VCaP (cell line): Measurements from ENCODE around the gene PKP4.

Source experiments
- H3K27ac ChIP-seq: fragments of 450-650 bp; 2 replicates; pipeline ENCODE4 v1.5.1; 2017
- TF ChIP-seq, protein P1 (sequence below): fragments of 450-650 bp; conservative IDR thresholded peaks from 2 replicates; pipeline ENCODE4 v1.5.1; 2017; ENCODE audit warnings: mild to moderate bottlenecking, moderate library complexity

The PKP4 gene

DNA sequence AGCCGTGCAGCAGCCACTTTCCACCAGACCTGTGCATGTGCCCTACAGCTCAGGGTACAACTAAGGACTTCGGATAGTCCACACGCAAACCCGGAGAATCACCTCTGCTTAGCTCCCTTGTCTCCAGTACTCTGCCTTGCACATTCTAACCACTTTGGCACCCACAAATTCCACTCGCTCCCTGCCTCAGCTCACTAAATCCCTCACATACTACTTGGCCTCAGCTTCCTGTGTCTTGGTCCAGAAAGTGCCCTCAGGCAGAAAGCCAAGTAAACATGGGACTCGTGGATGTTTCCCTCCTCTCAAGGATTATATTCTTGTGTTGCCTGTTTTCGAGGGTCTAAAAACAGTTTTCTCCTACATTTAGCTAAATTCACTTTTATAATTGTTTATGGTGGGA is 180.6 kb downstream of the PKP4 start:
- TF ChIP-seq, protein P1, sequence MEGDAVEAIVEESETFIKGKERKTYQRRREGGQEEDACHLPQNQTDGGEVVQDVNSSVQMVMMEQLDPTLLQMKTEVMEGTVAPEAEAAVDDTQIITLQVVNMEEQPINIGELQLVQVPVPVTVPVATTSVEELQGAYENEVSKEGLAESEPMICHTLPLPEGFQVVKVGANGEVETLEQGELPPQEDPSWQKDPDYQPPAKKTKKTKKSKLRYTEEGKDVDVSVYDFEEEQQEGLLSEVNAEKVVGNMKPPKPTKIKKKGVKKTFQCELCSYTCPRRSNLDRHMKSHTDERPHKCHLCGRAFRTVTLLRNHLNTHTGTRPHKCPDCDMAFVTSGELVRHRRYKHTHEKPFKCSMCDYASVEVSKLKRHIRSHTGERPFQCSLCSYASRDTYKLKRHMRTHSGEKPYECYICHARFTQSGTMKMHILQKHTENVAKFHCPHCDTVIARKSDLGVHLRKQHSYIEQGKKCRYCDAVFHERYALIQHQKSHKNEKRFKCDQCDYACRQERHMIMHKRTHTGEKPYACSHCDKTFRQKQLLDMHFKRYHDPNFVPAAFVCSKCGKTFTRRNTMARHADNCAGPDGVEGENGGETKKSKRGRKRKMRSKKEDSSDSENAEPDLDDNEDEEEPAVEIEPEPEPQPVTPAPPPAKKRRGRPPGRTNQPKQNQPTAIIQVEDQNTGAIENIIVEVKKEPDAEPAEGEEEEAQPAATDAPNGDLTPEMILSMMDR, result no peak
- H3K27ac ChIP-seq, result no peak overlapping the region

DNA sequence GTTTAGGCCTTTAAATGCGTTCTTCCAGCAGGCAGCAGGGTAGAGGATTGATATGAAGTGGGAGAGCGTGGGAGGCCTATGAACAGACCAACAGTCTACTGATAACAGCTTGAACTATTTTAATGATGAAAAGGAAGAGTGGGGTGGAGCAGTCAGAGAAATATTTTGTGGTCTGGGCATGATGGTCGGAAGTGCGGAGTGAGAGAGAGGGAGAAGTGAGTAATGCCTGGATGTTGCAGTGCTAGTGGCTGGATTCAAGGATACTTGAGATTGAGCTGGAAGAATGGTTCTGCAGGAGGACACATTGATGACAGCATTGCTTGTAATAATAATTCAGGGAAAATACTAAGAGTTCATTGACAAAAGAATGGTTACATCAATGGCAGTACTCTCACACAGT is 187.4 kb downstream of the PKP4 start:
- H3K27ac ChIP-seq, result no peak overlapping the region
- TF ChIP-seq, protein P1, result no peak

DNA sequence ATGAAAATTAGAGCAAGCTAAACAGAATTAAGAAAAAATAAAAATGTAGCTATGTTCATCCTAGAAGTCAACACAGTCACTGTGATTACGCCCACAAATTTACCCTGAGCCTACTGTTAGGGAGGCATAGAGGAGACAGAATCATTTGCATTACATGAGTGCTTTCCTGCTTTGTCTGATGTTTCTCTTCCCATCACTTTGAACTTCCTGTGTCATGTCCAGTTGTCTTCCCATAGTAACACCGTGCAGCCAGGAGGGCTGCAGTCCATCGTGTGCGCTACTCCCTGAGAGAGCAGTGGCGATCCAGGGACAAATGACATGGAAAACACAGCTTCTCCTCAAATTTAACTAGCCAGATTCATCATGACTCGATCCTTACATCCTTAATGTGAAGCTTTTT is 188.5 kb downstream of the PKP4 start:
- no peak overlapping the region for H3K27ac ChIP-seq
- TF ChIP-seq, protein P1, result no peak

DNA sequence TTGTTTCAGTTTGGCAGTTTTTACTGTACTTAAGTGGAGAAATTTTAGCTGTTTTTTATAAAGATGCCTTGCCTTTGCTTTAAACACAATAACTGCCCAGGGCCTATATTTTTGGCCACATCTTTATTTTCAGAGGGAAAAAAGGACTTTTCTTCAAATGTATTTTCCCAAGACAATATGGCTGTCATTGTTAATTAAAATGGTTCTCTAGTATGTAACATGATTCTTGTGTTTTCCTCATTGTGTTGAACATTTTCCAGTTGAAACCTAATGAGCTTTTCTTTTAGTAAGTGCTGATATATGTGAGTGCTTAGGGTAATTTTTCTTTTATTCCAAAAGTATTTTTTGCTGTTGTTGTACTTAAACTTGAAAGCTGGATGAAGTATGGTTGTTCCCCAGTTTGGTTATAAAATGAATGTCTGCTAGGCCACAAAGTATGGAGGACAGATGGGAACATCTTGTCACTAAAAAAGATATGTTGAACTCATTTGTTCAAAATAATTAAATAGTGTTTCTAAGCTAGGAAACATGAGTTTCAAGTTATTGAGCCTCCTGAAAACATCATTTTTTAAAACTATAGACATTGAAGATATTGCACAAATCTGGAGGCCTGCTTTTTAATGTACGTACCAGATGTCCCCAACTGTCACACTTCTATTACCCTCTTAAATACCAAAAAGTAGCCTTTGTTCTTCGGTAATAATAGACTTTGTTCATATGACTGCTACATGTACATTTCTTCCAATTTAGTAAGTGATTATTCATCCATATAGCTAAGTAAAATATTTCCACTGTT is 190.9 kb downstream of the PKP4 start:
- H3K27ac ChIP-seq, result no peak overlapping the region
- TF ChIP-seq, protein P1, result no peak

DNA sequence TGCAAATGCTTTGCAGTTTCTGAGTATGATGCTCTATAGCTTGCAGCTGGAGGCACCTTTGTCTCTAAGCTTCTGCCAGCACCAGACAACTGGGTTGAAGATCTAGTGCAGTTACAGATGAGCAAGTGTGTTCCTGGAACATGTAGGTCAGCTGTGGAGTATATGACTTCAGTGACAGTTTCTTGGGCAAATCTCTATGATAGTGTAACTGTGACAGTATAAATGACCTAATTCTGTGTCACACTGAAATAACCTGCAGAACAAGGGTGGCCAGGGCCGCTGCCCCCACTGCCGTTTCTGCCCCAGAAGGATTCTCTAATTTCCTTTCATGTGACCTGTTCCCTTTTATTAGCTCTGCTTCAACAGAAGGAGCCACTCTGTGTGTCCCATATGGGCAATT is 193.1 kb downstream of the PKP4 start:
- H3K27ac ChIP-seq, result peak overlapping the region; percentile 39
- TF ChIP-seq, protein P1, result no peak

DNA sequence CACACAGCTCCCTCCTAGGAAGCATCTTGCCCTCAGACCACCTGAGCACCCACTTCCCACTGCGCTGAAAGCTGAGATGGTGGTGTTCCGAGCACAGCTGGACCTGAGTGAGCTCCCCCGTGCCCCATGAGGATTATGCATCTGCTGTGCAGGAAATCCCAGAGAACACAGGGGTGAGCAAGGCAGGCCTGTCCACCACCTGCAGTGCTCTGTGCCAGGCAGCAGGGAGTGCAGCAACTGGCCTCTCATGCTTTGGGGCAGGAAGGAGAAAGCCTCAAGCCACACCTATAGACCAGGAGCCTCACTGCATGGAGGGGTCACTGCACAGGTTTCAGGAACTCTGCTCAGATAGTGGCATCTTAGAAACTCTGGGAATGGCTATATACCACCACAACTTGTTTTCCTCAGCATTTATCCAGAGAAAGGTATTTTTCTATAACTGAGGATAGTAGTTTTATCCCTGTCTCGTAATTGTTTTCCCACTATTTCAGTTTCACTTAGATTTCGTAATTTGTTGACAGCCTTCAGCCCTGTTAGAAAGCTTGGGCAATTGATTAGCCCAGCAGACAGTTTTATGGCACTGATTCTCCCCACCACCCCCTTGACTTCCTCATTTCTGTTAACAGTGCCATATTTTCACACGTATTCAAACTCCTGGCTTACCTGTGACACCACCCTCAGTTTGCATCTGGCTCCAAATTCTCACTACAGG is 194.1 kb downstream of the PKP4 start:
- peak overlapping the region; percentile 39; the same call in 1 of the 2 replicates for H3K27ac ChIP-seq
- TF ChIP-seq, protein P1, result no peak

DNA sequence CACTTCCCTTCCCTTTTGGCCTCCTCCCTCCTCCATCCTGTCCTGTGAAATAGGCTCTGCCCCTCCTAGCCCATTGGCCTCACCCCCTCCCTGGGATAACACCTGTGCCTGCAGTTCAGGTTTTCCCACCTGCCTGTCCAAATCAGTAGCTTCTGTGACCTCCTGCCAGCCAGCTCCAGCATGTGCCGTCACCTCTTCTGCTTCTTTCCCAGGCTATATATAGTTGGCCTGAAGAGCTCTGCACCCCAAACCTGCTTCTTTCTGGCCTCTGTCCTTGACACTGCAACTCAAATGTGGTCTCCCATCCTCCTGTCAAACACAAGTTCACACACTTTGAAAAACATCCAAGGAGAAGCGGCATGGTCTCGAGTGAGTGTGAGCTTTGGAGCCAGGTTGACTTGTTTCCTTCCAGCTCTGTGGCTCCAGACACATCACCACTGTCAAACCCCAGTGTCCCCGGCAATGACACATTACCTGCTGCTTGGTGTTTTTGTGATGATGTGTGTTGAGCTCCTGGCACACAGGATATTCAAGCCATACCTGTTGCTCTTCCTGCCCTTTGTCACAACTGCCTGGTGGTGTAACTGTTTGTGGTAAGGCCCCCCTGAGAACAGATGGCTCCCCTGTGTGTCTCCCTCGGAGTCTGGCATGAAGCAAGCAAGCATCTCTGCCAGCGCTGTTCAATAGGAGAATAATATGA is 194.8 kb downstream of the PKP4 start:
- TF ChIP-seq, protein P1, result no peak
- H3K27ac ChIP-seq, result no peak overlapping the region
